GM12892 (cell line): ENCODE data around the gene TCP11.

Experiments
- POLR2A ChIP-seq: IDR thresholded peaks from 2 replicates; pipeline ENCODE4 v1.6.1; 2011; ENCODE audit warnings: low read depth, low read length, control low read depth
- POLR2AphosphoS5 ChIP-seq: IDR thresholded peaks from 2 replicates; pipeline ENCODE4 v1.6.1; 2011; ENCODE audit warnings: low read depth, low read length, control low read depth
- TAF1 ChIP-seq: IDR thresholded peaks from 2 replicates; pipeline ENCODE4 v1.6.1; 2011; ENCODE audit warnings: low read depth, mild to moderate bottlenecking, control low read depth, low read length, borderline replicate concordance

- TF ChIP-seq POLR2A (no peak), POLR2AphosphoS5 (no peak), TAF1 (no peak)
Measured at GRCh38 chr6:35170891-35171290, 29.8 kb upstream of the TCP11 start.
